Hematopoietic multipotent progenitor cell treated with erythropoietin and hydrocortisone succinate and interleukin-3 and kit ligand, for 6 days (in vitro differentiated cells): ENCODE data around the gene GPX4.
A peak's percentile ranks its signal among the peaks of the same experiment; 100 is the strongest.

ENCODE experiments used
- DNase-seq: peaks from one replicate; pipeline ENCODE4 v3.0.0-alpha.2; 2015

Gene GPX4

GRCh38 chr19:1068009-1069001, 35.5 kb upstream of the GPX4 start:
- peak; percentile 76 for DNase-seq

- DNase-seq = peak; percentile 95
Measured at GRCh38 chr19:1069009-1069779, 34.6 kb upstream of the GPX4 start.

- no peak for DNase-seq
Measured at GRCh38 chr19:1070576-1070930, 33.2 kb upstream of the GPX4 start.

GRCh38 chr19:1070931-1071791, 32.6 kb upstream of the GPX4 start:
- DNase-seq = no peak

GRCh38 chr19:1072371-1073015, 31.3 kb upstream of the GPX4 start:
- no peak for DNase-seq

- DNase-seq = no peak
Measured at GRCh38 chr19:1073063-1073955, 30.5 kb upstream of the GPX4 start.

GRCh38 chr19:1073956-1074517, 29.8 kb upstream of the GPX4 start:
- no peak for DNase-seq

GRCh38 chr19:1074544-1075283, 29.1 kb upstream of the GPX4 start:
- peak; percentile 98 for DNase-seq

- DNase-seq = no peak
Measured at GRCh38 chr19:1076046-1076386, 27.8 kb upstream of the GPX4 start.

GRCh38 chr19:1076951-1077350, 26.8 kb upstream of the GPX4 start:
- peak; percentile 72 for DNase-seq

GRCh38 chr19:1079566-1080111, 24.2 kb upstream of the GPX4 start:
- DNase-seq = no peak

GRCh38 chr19:1080360-1081161, 23.2 kb upstream of the GPX4 start:
- no peak for DNase-seq

GRCh38 chr19:1081301-1082164, 22.3 kb upstream of the GPX4 start:
- DNase-seq = no peak

- peak; percentile 90 for DNase-seq
Measured at GRCh38 chr19:1082165-1082927, 21.4 kb upstream of the GPX4 start.

GRCh38 chr19:1082928-1083816, 20.6 kb upstream of the GPX4 start:
- no peak for DNase-seq
